Keratinocyte (primary cell): ENCODE data around the gene TRAF3IP1.
A peak's percentile ranks its signal among the peaks of the same experiment; 100 is the strongest.

ENCODE experiments used
- EZH2 ChIP-seq: IDR thresholded peaks from one replicate; pipeline ENCODE4 v1.6.1; 2012; ENCODE audit warnings: inconsistent platforms, mild to moderate bottlenecking, low read length, moderate library complexity
- TF ChIP-seq, protein P1 (sequence below), 3 experiments: IDR thresholded peaks in 1 of 3; conservative IDR thresholded peaks in 1 of 3; optimal IDR thresholded peaks in 1 of 3; 2 replicates in 2 of 3; 3 replicates in 1 of 3; pipeline versions ENCODE3 to v1.5.1; 2011; ENCODE audit warnings: low read length in 3 of 3, mild to moderate bottlenecking in 3 of 3, moderate library complexity in 2 of 3, control low read depth in 1 of 3, inconsistent platforms in 1 of 3; ENCODE audit not compliant: insufficient read depth in 2 of 3; ENCODE audit errors: extremely low read depth in 1 of 3

DNA sequence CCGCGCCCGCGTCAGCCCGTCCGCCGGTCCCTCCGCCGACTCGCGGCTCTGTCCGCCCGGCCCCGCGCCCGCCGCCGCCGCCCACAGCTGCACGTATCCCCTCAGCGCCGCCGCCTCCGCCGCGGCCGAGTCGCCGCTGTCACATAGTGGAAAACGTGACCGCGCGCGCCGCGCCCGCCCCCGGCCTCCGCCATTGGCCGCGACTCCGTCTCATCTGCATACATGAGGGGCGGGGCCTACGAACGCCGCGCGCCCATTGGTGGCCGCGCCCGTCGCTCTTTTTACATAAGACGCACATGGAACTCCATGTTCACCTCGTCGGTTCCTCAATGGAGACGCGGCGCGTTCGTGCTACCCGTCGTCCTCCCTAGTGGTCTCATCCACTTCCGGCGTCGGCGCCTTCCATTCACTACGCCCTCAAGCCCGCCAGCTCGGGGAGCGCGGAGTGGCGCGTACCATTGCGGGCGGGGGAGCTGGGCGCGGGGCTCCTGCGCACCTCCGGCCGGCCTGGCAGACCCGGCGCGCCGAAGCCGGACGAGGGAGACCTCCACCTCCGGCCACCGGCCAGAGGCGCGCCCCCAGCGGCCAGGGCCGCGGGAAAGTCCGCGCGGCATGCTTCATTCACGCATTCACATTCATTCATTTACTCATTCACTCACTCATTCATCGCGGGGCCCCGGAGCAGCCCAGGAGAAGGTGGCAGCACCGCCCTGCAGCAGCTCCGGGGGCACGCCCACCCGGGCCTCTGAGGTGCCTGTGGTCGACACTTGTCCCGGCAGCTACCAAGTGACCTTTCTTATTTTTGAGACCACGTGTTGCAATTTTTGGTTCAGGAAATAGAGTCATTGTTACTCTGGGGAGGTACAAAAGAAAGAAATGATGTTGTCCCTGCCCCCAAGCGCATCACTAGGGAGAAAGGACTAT lies 31.4 kb upstream of the TRAF3IP1 start:
- TF ChIP-seq, protein P1, sequence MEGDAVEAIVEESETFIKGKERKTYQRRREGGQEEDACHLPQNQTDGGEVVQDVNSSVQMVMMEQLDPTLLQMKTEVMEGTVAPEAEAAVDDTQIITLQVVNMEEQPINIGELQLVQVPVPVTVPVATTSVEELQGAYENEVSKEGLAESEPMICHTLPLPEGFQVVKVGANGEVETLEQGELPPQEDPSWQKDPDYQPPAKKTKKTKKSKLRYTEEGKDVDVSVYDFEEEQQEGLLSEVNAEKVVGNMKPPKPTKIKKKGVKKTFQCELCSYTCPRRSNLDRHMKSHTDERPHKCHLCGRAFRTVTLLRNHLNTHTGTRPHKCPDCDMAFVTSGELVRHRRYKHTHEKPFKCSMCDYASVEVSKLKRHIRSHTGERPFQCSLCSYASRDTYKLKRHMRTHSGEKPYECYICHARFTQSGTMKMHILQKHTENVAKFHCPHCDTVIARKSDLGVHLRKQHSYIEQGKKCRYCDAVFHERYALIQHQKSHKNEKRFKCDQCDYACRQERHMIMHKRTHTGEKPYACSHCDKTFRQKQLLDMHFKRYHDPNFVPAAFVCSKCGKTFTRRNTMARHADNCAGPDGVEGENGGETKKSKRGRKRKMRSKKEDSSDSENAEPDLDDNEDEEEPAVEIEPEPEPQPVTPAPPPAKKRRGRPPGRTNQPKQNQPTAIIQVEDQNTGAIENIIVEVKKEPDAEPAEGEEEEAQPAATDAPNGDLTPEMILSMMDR (optimal IDR thresholded peaks at IDR 0.05 in 1 of 3, IDR thresholded peaks at IDR 0.05 in 1 of 3, conservative IDR thresholded peaks at IDR 0.05 in 1 of 3; ENCODE audit: extremely low read depth in 1 of 3, insufficient read depth in 2 of 3, low read length in 3 of 3), result peak in 1 of 3 experiments; percentile 8
- TF ChIP-seq EZH2, result no peak
